HepG2 (cell line): ENCODE data around the gene NBR1. TPM values are rescaled to one million over a fixed set of nuclear protein-coding genes. Genes with fewer than 3 reads are reported as not detected.
A peak's percentile ranks its signal among the peaks of the same experiment; 100 is the strongest.

ENCODE experiments used
- ATAC-seq: fragments of 200-7000 bp; cut with Tn5 transposase; 3 replicates; pipeline ENCODE4 v1.9.1; 2020; ENCODE audit warnings: mild to moderate bottlenecking, moderate library complexity
- BruUV-seq: library from RNA; stranded (reverse); fragments of 400-500 nt; replicated peaks from 2 replicates; lab custom pipeline; 2021; lab: Mats Ljungman, UMichigan
- CTCF ChIA-PET: fragments of 300-600 bp; formaldehyde crosslinking; extraction: SDS; loops from one replicate; lab custom pipeline; 2021; ENCODE audit warnings: low total read pairs, inconsistent platforms, low intra/inter-chr PET ratio; lab: Yijun Ruan, JAX
- POLR2A ChIA-PET: fragments of 350-600 bp; sonication (Branson Sonifier 250); formaldehyde crosslinking; loops from one replicate; lab custom pipeline; 2020; ENCODE audit warnings: antibody characterized with exemption, inconsistent platforms; lab: Yijun Ruan, JAX
- DNase-seq: peaks from one replicate; pipeline ENCODE4 v3.0.0-alpha.2; 2015; ENCODE audit warnings: low spot score
- FAIRE-seq: peaks from 3 replicates; lab custom pipeline; 2011; peaks lifted over from hg19 to GRCh38; lab: Jason Lieb, UNC
- H2AFZ ChIP-seq: one replicate; pipeline ENCODE4 v1.6.1; 2011; ENCODE audit warnings: low read length, inconsistent platforms
- H3K27ac ChIP-seq: fragments of 300-600 bp; 3 replicates; pipeline ENCODE4 v1.8.0; 2011; ENCODE audit warnings: mixed run types, mild to moderate bottlenecking, mixed read lengths, low read length, inconsistent platforms; ENCODE audit not compliant: insufficient read depth; ENCODE audit errors: extremely low read length
- H3K27me3 ChIP-seq, 2 experiments: fragments of 200-600 bp in 1 of 2; 2 replicates in 1 of 2; 3 replicates in 1 of 2; pipeline versions ENCODE4 v1.6.0 to v1.8.0; 2011; ENCODE audit warnings: low read length in 2 of 2, mild to moderate bottlenecking in 2 of 2, moderate library complexity in 2 of 2, inconsistent platforms in 1 of 2; ENCODE audit not compliant: insufficient read depth in 2 of 2, control insufficient read depth in 1 of 2
- H3K36me3 ChIP-seq, 2 experiments: fragments of 200-600 bp in 1 of 2; replicated peaks in 1 of 2; 2 replicates in 1 of 2; 3 replicates in 1 of 2; pipeline versions ENCODE4 v1.5.1 to v1.8.0; 2011; ENCODE audit warnings: low read length in 2 of 2, inconsistent platforms in 1 of 2; ENCODE audit not compliant: insufficient read depth in 2 of 2, control insufficient read depth in 1 of 2
- H3K4me1 ChIP-seq: 2 replicates; pipeline ENCODE4 v1.5.1; 2012; ENCODE audit warnings: low read length, inconsistent platforms; ENCODE audit not compliant: insufficient read depth
- H3K4me2 ChIP-seq: 2 replicates; pipeline ENCODE4 v1.6.0; 2011; ENCODE audit warnings: low read depth, low read length, inconsistent platforms
- H3K4me3 ChIP-seq, 3 experiments: fragments of 200-600 bp in 1 of 3; sonication (generic), shearing (Covaris generic) in 1 of 3; replicated peaks in 1 of 3; 2 replicates each; pipeline ENCODE4 v1.5.1; 2011 to 2016; ENCODE audit warnings: low read length in 3 of 3, inconsistent platforms in 2 of 3, low read depth in 2 of 3, mild to moderate bottlenecking in 2 of 3, control low read depth in 1 of 3, mixed read lengths in 1 of 3; ENCODE audit not compliant: insufficient read depth in 1 of 3
- H3K79me2 ChIP-seq: one replicate; pipeline ENCODE4 v1.6.1; 2011; ENCODE audit warnings: low read length, inconsistent platforms; ENCODE audit not compliant: insufficient read depth
- H3K9ac ChIP-seq: 2 replicates; pipeline ENCODE4 v1.6.0; 2011; ENCODE audit warnings: mild to moderate bottlenecking, low read depth, low read length, inconsistent platforms; ENCODE audit not compliant: insufficient read depth
- H3K9me3 ChIP-seq: 2 replicates; pipeline ENCODE4 v1.5.1; 2012; ENCODE audit warnings: mild to moderate bottlenecking, low read length
- H4K20me1 ChIP-seq: 2 replicates; pipeline ENCODE4 v1.6.0; 2011; ENCODE audit warnings: inconsistent platforms, mild to moderate bottlenecking, low read length, moderate library complexity; ENCODE audit not compliant: insufficient read depth
- AHDC1 ChIP-seq: sonication (generic); formaldehyde crosslinking; IDR thresholded peaks from 2 replicates; pipeline ENCODE4 v1.5.1; 2020; ENCODE audit warnings: mild to moderate bottlenecking, missing genetic modification reagents, borderline replicate concordance
- ATF4 ChIP-seq, 2 experiments: fragments of 450-650 bp in 1 of 2; sonication (generic) in 1 of 2; formaldehyde crosslinking; IDR thresholded peaks; 2 replicates each; pipeline versions ENCODE4 v1.5.0 to v1.8.0; 2020 to 2022; ENCODE audit warnings: mild to moderate bottlenecking in 1 of 2, missing genetic modification reagents in 1 of 2
- GMEB2 ChIP-seq: IDR thresholded peaks from 2 replicates; pipeline ENCODE4 v1.6.1; 2016; ENCODE audit warnings: missing biosample characterization, missing genetic modification reagents, low read depth
- ZEB1 ChIP-seq: IDR thresholded peaks from 2 replicates; pipeline ENCODE4 v1.6.1; 2012; ENCODE audit warnings: mild to moderate bottlenecking, low read depth, inconsistent platforms; ENCODE audit not compliant: insufficient replicate concordance
- ZNF350 ChIP-seq: sonication (generic); formaldehyde crosslinking; IDR thresholded peaks from 2 replicates; pipeline ENCODE4 v1.4.0; 2020; ENCODE audit warnings: mild to moderate bottlenecking, low read depth, missing genetic modification reagents, borderline replicate concordance
- ZNF574 ChIP-seq: sonication (generic); formaldehyde crosslinking; IDR thresholded peaks from 2 replicates; pipeline ENCODE4 v1.4.0; 2020; ENCODE audit warnings: missing genetic modification reagents
- WGBS: methylation state at CpG from one replicate; pipeline ENCODE4 v1.1.6; 2017; ENCODE audit warnings: low lambda C conversion rate; 5-methylcytosine and 5-hydroxymethylcytosine counted together
- in situ Hi-C: cut with HindIII; loops from 2 replicates; pipeline ENCODE4 v1.10.0; 2017; ENCODE audit warnings: low pct_unique_long_range_greater_than_20kb; ENCODE audit not compliant: extremely low pct_ligation_motif_present
- intact Hi-C: fragments of 100-400 bp; cut with micrococcal nuclease; formaldehyde crosslinking; loops from one replicate; pipeline ENCODE4 v1.10.0; 2022; ENCODE audit not compliant: unreplicated experiment
- polyA plus RNA-seq, 8 experiments: library from polyadenylated mRNA; depleted of rRNA in 3 of 8; stranded (reverse) in 7 of 8; unstranded in 1 of 8; fragments of >200 nt; fragmentation: Illumina TruSeq in 4 of 8; extraction: Trizol in 4 of 8; gene quantifications; 2 replicates each; pipeline versions ENCODE4 v1.2.1 to v1.2.3, GENCODE V29; 2011 to 2016; ENCODE audit warnings: low read depth in 4 of 8, missing spikeins in 1 of 8, mixed read lengths in 1 of 8; ENCODE audit not compliant: insufficient read depth in 1 of 8
- total RNA-seq, 5 experiments: library from RNA; depleted of rRNA; stranded (reverse); fragments of >200 nt; fragmentation: Illumina TruSeq; extraction: Trizol; gene quantifications; 2 replicates each; pipeline ENCODE4 v1.2.3, GENCODE V29; 2016; ENCODE audit warnings: low read depth in 1 of 5

NBR1 gene
- total and polyA plus RNA-seq, 2 of the 13 experiments (the other 11 are each of a cell fraction or from before 2014, with no cell fraction given) = 51.7 to 121 TPM

- Histone ChIP-seq H4K20me1 (no peaks in the 10 kb centered on the region), H3K27me3 (no peaks in the 10 kb centered on the region), H2AFZ (no peak overlapping the region), H3K27ac (no peak overlapping the region), H3K36me3 (no peaks in the 10 kb centered on the region; a peak in 2 of 5 replicates), H3K9ac (no peak overlapping the region), H3K4me2 (no peak overlapping the region), H3K4me1 (peaks cover 44% of the 10 kb centered on the region), H3K79me2 (no peaks in the 10 kb centered on the region), H3K4me3 (no peak overlapping the region), H3K9me3 (no peaks in the 10 kb centered on the region)
- ChIA-PET POLR2A (no interaction called here), CTCF (no interaction called here)
- DNase-seq (no peak), ATAC-seq (peak; percentile 41), FAIRE-seq (no peak)
- BruUV-seq = no TSS peak
- 52% methylated on average over 3 of the region's 3 CpGs for WGBS
- intact Hi-C loops (no loop called here), in situ Hi-C loops (no loop called here)
- TF ChIP-seq ZEB1 (peak; percentile 72), AHDC1 (CRISPR knock-in tag) (peak; percentile 32; the same call in 1 of the 2 replicates), ZNF350 (CRISPR knock-in tag) (no peak), GMEB2 (CRISPR knock-in tag) (no peak), ATF4 (CRISPR knock-in tag; IDR thresholded peaks at IDR 0.05) (no peak), ZNF574 (CRISPR knock-in tag) (no peak)
These were observed 15.3 kb upstream of the NBR1 start for GRCh38 chr17:43155666-43156065.
